Mucosa of gallbladder (tissue), 1 donor: ENCODE data around the gene ZNF821. TPM values are rescaled to one million over a fixed set of nuclear protein-coding genes. Genes with fewer than 3 reads are reported as not detected.
"Not testable (repeated sequence)": the region's sequence is repeated elsewhere in the genome, so short reads cannot be mapped to it uniquely, and the experiment has no call there.

Source experiments
- DNase-seq: peaks from one replicate; pipeline ENCODE4 v3.0.0-alpha.2; 2020; ENCODE audit warnings: low spot score
- total RNA-seq: library from RNA; stranded (reverse); gene quantifications from one replicate; pipeline ENCODE4 v1.2.1, GENCODE V29; 2021
- donor health status: DM: no; HTN: no; CAD: no.

ZNF821 gene, protein sequence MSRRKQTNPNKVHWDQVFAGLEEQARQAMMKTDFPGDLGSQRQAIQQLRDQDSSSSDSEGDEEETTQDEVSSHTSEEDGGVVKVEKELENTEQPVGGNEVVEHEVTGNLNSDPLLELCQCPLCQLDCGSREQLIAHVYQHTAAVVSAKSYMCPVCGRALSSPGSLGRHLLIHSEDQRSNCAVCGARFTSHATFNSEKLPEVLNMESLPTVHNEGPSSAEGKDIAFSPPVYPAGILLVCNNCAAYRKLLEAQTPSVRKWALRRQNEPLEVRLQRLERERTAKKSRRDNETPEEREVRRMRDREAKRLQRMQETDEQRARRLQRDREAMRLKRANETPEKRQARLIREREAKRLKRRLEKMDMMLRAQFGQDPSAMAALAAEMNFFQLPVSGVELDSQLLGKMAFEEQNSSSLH
- 9.3 TPM for total RNA-seq

DNA sequence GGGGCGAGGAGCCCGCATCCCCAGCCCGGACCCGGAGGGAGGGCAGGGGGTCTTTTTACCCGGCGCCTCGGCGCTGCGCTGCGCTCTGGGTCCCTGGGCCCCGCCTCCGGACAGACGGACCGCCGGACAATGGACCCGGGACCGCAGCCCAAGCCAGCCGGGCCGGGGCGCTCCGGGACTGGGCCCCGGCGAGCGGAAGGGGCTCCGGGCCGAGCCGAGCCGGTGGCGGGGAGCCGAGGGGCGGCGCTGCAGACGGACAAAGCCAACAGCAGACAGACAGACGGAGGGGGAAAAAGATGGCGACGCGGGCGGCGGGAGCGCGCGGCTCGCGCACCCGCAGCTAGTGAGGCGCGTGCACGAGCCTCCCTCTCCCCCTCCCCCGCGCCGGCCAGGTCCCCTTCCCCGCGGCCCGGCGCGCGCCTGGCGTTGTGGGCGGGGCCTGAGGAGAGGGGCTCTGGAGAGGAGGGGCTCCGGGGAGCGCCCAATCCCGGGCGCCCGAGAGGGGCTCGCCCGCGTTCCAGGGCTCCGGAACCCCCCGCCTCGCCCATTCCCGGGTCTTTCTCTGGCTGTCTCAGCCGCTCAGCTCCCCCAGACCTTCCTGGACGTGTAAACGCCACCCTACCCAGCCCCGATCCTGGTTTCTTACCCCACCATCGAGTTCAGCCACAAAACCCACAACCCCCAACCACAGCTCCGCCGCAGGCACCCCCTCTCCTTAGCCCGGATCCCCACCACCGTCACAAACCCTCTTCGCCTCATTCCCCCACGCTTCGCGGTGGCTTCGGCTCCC is at the start of gene ZNF821:
ZNF821 (minus strand) TSS at position 334 of the 790 bp plus-strand sequence. CDS start 4,236 bp downstream, outside the sequence.
- peak; percentile 57 for DNase-seq

DNA sequence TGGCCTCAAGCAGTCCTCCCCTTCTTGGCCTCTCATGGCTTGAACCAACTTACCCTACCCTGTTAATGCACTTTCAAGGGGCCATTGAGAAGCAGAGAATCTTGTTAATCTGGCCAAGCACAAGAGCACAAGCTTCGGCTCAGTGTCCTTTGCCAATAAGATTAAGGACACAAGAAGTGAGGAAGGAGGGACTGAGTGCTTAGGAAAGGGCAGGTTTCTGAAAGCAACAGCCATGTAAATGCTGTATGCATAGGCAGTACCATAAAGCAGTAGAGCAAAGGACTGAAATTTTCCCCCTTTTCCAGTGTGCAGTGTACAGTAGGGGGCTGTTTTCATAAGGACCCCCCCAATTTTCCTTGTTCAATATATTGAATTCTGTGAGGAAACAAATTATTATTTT is 49.0 kb upstream of the ZNF821 start:
- DNase-seq = no peak

DNA sequence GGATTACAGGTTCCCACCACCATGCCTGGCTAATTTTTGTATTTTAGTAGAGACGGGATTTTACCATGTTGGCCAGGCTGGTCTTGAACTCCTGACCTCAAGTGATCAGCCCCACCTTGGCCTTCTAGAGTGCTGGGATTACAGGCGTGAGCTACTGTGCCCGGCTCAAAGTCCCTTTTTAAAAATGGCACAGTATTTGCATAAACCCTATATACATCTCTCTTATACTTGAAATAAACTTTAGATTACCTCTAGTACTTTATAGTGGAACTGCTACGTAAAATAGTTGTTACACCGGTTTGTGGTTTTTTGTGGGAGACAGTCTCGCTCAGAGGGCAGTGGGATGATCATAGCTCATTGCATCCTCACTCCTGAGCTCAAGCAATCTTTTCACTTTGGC is 47.6 kb upstream of the ZNF821 start:
- no peak for DNase-seq

DNA sequence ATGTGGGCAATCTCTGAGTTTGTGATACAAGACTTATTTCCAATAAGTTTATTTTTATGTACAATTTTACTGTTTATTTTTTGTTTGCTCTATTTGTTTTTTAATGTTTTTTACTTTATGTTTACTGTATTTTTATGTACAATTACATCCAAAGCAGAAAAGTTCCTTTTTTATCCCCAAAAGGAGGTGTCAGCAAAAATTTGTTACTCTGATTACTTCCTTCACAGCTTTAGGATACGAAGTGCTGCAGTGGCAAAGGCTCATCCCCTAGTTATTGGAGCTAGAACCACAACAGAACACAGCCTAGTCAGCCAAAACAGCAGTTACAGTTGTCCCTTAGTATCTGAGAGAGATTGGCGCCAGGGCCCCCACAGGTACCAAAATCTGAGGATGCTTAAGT is 47.0 kb upstream of the ZNF821 start:
- DNase-seq = no peak

DNA sequence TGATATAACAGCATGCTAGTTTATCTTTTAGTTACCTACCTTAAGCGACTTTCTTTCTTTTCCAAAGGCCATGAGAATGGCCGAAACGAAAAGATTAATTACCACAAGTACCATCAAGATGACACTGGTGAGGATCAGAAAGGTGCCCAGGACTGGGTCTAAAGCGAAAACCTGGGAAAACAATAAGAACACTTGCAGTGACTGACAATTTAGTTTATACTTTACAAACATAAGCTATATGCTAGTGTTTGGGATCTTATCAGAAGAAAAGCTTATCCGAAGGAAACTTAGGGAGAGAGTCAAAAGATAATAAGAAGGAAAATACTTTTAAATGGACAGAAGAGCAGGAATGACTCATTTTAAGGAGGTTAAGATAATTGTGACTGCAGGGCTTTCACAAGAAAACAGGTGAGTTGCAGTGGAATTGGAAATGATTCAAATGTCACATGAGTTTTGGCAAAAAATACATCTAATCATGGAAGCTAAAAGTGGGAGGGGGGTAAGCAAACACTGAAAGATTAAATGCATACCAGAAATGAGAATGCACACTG is 46.1 kb upstream of the ZNF821 start:
- no peak for DNase-seq

DNA sequence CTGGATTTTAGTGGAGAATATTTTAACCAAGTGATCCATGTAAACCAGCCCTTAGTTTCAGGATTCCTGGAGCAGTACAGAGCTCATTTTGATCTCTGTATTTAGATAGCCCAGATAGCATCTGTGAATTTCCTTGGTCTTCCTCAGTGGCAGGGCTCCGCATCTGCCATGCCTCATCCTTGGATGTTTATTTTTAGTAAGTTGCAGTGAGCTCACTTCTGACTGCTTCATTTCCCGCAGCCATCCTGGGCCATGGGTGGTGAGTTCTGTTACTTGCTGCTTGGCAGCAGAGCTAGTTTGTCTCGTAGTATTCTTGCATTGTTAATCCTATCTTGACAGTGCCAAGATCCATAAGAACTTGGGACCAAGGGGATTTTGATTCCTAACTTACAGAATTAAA is 45.1 kb upstream of the ZNF821 start:
- DNase-seq = no peak

DNA sequence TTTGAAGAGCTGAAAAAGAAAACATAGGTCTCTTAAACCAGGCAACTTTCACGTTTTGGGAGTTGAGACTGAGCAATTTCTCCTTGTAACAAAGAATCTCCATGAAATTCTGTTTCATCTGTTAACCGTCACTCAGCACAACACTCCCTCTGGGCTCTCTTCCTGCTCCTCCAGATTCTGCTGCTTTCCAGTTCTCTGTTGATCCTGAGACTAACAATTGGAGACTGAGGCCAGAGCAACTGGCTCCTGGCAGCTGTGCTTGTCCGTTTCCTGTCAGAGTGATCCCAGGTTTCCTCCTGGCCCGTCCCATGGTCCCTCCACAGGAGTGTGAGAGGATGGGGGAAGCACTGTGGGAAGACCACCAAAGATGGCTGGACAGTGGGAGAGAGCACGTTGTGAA is 43.8 kb upstream of the ZNF821 start:
- no peak for DNase-seq

DNA sequence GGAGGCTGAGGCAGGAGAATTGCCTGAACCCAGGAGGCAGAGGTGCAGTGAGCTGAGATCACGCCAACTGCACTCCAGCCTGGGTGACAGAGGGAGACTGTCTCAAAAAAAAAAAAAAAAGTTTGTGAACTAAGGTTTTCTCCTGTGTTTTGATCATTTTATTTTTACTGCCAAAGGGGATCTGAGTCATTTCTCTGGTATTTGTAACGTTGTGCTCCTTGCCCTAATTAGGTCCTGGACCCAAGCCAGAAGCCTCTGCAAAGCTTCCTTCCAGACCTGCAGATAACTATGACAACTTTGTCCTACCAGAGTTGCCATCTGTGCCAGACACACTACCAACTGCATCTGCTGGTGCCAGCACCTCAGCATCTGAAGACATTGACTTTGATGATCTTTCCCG is 43.4 kb upstream of the ZNF821 start:
- DNase-seq = peak; percentile 58

DNA sequence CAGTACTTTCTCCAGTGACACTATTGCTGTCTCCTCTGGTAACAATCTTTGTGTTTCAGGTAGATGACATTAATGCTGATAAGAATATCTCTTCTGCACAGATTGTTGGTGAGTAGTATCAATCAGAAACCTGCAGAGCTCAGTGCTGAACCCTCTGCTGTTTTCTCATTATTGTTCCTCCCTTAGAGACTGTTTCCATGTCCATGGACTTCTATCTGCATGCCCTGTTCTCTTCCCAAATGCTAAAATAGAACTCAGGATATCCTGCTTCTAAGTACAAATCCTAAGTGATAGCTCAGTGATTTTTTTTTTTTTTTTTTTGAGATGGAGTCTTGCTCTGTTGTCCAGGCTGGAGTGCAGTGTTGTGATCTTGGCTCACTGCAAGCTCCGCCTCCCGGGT is 40.7 kb upstream of the ZNF821 start:
- no peak for DNase-seq

DNA sequence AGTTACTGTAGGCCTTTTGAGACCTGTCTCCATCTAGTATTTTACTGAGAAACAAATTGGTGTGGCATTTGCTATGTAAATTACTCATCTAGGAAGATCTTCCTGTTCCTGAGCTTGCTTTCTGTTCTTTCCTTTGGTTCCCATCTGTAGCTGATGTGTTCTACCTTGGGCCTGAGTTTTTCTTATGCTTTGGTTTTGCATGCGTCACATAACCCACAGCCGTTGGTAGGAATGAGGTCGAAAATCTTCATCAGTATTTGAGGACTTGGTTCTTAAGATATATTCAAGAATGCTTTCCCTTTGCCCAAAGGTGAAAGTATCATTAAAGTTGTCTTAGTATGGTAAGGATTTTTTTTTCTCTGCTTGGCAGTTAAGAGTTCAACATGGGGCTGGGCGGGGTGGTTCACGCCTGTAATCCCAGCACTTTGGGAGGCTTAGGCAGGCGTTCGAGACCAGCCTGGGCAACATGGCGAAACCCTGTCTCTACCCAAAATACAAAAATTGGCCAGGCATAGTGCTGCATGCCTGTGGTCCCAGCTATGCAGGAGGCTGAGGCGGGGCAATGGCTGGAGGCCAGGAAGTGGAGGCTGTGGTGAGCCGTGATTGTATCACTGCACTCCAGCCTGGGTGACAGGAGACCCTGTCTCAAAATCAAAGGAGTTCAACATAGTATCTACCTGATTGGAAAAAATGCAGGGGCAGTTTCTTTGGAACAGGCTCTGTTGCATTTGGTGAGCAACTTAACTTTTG is 40.1 kb upstream of the ZNF821 start:
- DNase-seq = no peak

DNA sequence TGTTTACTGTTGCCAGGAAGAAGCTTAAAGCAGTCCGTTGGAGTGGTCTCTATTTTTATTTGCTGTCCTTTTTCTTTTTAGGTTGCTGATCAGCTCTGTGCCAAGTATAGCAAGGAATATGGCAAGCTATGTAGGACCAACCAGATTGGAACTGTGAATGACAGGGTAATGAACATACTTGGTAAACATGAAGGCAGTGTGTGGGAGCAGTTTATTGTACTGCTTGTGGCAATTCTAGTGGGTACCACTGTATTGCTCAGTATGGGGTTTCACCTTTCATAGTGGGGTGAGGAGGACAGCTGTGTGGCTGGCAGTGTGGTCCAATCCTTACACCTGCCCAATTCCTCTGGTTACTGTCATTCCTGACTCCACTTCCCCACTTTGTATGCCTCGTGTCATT is 36.7 kb upstream of the ZNF821 start:
- DNase-seq = no peak

DNA sequence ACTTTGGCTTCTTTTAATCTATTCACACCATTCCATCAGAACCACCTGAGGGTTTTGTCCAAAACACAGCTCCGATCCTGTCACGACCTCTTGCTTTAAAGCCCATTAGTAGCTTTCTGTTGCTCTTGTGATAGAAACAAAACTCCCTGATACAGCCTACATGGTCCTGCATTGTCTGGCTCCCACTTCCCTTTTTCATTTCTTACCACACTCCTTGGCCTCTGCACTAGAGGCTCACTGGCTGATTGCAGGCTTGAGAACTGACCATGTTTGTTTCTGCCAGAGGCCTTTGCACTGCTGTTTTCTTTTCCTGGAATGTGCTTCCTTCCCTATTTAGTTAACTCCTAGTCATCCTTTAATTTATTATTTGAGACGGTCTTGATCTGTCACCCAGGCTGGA is 35.1 kb upstream of the ZNF821 start:
- no peak for DNase-seq

DNA sequence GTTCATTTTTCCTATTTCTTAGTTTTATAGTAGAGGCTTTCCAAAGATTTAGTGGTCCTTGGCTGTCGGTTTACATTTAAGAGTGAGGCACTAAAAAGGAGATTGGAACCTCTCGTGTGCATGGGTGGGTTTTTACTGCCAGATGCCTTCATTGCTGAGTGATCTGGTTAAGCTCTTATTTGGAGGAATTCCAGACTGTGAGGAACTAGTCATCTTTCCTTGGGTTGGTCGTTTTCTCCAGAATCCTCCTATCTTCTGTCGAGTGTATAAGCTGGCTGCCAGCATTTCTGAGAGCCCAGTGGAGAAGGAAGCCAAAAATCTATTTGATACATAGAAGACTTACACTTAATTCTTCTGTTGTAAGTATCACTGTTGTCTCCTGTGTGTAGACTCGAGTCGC is 33.9 kb upstream of the ZNF821 start:
- no peak for DNase-seq

DNA sequence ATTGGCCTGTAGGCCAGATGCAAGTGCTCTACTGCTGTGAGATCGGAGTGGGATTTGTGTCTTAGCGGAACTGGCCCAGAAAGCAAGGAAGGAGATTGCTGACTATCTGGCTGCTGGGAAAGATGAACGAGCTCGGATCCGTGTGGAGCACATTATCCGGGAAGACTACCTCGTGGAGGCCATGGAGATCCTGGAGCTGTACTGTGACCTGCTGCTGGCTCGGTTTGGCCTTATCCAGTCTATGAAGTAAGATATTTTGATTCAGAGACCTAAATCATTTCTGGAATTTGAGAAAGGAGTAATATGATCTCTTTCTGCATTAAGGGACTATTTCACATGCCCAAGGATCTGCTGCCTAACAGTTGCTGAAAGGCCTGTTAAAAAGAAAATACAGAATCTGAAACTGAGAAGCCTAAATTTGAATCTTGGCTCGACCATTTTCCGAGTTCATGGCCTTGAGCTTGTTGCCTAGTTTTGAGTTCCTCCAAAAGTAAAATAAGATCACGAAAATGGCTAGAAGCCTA is 32.5 kb upstream of the ZNF821 start:
- DNase-seq = no peak

DNA sequence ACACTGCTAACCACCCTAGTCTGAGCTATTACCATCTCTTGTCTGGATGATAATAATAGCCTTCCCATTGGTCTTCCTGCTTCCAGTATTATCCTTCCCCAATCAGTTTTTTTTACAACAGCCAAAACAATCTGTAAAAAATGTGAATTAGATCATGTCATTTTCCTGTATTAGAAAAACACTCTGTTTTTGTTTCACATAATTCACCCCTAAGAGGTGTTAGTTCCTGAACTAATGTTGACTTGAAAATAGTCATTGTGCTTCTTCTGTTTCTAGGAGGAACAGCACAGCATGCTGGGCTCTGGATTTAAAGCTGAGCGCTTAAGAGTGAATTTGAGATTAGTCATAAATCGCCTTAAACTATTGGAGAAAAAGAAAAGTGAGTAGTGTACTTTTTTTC is 31.4 kb upstream of the ZNF821 start:
- no peak for DNase-seq

DNA sequence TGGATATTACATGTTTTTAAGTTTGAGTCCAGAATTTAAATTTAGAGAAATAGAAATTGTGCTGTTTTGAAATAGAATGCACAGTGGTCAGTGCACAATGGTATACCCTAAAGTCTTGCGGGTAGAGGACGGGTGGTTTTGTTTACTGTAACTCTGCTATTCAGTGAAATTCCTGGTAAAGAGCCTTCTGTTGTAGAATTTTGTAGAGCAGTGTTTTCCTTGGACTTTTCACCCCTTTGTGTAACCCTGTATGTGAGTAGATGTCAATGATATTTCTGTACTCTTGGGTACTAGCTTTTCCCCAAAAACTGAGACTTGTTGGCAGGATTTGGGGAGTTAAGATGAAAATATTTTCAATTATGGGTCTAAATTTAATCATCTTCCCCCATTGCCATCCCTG is 30.8 kb upstream of the ZNF821 start:
- DNase-seq = no peak

DNA sequence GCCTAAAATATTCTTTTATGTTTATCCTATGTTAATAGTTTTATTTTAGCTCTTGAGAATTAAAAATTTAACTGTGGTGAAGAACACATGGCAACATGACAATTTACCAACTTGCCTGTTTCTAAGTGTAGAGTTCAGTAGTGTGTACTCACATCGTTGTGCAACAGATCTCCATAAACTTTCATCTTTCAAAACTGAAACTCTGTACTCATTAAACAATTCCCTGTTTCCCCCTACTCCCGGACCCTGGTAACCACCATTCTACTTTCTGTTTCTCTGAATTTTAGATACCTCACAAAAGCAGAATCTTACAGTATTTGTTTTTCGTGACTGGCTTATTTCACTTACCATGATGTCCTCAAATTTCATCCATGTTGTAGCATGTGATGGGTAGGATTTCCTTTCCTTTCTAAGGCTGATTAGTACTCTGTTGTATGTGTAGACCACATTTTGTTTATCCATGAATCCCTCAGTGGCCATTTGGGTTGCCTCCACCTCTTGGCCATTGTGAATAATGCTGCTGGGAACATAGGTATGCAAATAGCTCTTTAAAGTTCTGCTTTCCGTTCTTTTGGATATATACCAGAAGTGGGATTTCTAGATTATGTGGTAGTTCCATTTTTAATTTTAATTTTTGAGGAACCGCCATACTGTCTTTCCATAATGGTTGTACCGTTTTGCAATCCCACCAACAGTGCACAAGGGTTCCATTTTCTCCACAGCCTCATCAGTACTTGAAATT is 28.7 kb upstream of the ZNF821 start:
- no peak for DNase-seq

DNA sequence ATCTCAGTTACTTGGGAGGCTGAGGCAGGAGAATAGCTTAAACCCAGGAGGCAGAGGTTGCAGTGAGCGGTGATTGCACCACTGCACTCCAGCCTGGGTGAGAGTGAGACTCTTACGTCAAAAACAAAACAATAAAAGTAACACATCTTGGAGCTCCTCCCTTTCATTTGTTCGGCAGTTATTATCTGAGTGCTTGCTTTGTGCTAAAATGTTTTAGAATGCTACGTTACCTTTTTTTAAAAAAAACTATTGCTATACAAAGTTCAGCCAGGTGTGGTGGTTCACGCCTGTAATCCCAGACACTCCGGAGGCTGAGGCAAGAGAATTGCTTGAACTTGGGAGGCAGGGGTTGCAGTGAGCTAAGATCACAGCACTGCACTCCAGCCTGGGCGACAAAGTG is 27.1 kb upstream of the ZNF821 start:
- no peak for DNase-seq

DNA sequence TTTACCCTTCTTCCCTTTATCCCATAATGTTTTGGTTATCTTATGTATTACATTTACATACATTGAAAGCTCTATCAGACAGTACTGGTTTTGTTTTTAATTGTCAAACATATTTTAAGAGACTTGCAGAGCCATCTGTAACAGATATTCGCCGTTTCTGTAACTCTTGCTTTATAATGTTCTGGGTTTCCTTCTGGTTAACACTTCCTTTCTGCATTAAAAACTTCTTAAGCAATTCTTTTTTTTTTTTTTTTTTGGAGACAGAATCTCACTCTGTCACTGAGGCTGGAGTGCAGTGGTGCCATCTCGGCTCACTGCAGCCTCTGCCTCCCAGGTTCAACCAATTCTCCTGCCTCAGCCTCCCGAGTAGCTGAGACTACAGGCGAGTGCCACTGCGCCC is 21.8 kb upstream of the ZNF821 start:
- not testable (repeated sequence) for DNase-seq

DNA sequence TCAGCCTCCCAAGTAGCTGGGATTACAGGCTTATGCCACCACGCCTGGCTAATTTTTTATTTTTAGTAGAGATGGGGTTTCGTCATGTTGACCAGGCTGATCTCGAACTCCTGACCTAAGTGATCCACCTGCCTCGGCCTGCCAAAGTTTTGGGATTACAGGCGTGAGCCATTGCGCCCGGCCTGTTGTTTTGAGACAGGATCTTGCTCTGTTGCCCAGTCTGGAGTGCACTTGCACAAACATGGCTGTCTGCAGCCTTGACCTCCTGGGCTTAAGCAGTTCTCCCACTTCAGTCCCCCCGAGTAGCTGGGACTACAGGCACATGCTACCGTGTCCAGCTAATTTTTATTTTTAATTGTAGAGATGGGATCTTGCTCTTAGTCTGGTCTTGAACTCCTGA is 20.3 kb upstream of the ZNF821 start:
- DNase-seq = no peak

DNA sequence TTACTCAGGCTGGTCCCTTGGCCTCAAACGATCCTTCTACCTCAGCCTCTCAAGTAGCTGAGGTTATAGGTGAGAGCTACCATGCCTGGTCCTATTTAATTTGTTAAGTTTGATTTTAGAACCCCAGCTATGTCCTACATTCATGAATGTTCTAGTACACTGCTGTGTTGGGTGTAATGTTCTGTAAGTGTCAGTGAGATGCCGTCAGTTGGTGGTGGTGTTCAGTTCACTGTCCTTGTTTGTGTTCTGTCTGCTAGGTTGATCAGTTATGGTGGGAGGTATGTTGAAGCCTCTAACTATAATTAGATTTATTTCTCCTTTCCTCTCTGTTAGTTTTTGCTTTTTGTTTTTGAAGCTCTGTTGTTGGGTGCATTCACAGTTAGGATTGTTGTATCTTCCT is 19.6 kb upstream of the ZNF821 start:
- no peak for DNase-seq
